Hematopoietic multipotent progenitor cell treated with erythropoietin and hydrocortisone succinate and interleukin-3 and kit ligand, for 4 days (in vitro differentiated cells): ENCODE measurements around the gene BRD7.
"Not testable (repeated sequence)": the region's sequence is repeated elsewhere in the genome, so short reads cannot be mapped to it uniquely, and the experiment has no call there.

ENCODE experiments used
- DNase-seq: peaks from one replicate; pipeline ENCODE4 v3.0.0-alpha.2; 2015

The BRD7 gene

GRCh38 chr16:50354629-50355456 is 13.9 kb downstream of the BRD7 start:
- peak; percentile 67 for DNase-seq

- DNase-seq, result no peak
Observed at GRCh38 chr16:50354082-50354481, 14.7 kb downstream of the BRD7 start.

- no peak for DNase-seq
Observed at GRCh38 chr16:50351952-50352351, 16.8 kb downstream of the BRD7 start.

GRCh38 chr16:50351116-50351515 is 17.7 kb downstream of the BRD7 start:
- no peak for DNase-seq

GRCh38 chr16:50345210-50345609 is 23.6 kb downstream of the BRD7 start:
- DNase-seq, result not testable (repeated sequence)

- not testable (repeated sequence) for DNase-seq
Observed at GRCh38 chr16:50343566-50343965, 25.2 kb downstream of the BRD7 start.

GRCh38 chr16:50340578-50340977 is 28.2 kb downstream of the BRD7 start:
- DNase-seq, result no peak

- peak; percentile 64 for DNase-seq
Observed at GRCh38 chr16:50338371-50339231, 30.2 kb downstream of the BRD7 start.

GRCh38 chr16:50336884-50337283 is 31.9 kb downstream of the BRD7 start:
- DNase-seq, result no peak

- peak; percentile 51 for DNase-seq
Observed at GRCh38 chr16:50335196-50335958, 33.4 kb downstream of the BRD7 start.

- DNase-seq, result no peak
Observed at GRCh38 chr16:50334106-50334975, 34.4 kb downstream of the BRD7 start.

GRCh38 chr16:50332599-50332998 is 36.2 kb downstream of the BRD7 start:
- no peak for DNase-seq

GRCh38 chr16:50331570-50331969 is 37.2 kb downstream of the BRD7 start:
- DNase-seq, result no peak

- peak; percentile 50 for DNase-seq
Observed at GRCh38 chr16:50329446-50330189, 39.2 kb downstream of the BRD7 start.

- peak; percentile 79 for DNase-seq
Observed at GRCh38 chr16:50326835-50327465, 41.8 kb downstream of the BRD7 start.

GRCh38 chr16:50326264-50326663 is 42.5 kb downstream of the BRD7 start:
- DNase-seq, result no peak

- no peak for DNase-seq
Observed at GRCh38 chr16:50324345-50324744, 44.4 kb downstream of the BRD7 start.

- peak; percentile 63 for DNase-seq
Observed at GRCh38 chr16:50323335-50324011, 45.3 kb downstream of the BRD7 start.

- no peak for DNase-seq
Observed at GRCh38 chr16:50322333-50322732, 46.5 kb downstream of the BRD7 start.

- no peak for DNase-seq
Observed at GRCh38 chr16:50320310-50320709, 48.5 kb downstream of the BRD7 start.
